WI38 (cell line): ENCODE data around the gene GDA.

ENCODE experiments used
- H3K4me3 ChIP-seq: 2 replicates; pipeline ENCODE4 v1.5.1; 2011; ENCODE audit warnings: low read depth, mild to moderate bottlenecking, control low read depth, low read length
- TF ChIP-seq, protein P1 (sequence below): IDR thresholded peaks from 2 replicates; pipeline ENCODE4 v1.5.1; 2012; ENCODE audit warnings: low read depth, mild to moderate bottlenecking, control low read depth, low read length

GDA gene

DNA sequence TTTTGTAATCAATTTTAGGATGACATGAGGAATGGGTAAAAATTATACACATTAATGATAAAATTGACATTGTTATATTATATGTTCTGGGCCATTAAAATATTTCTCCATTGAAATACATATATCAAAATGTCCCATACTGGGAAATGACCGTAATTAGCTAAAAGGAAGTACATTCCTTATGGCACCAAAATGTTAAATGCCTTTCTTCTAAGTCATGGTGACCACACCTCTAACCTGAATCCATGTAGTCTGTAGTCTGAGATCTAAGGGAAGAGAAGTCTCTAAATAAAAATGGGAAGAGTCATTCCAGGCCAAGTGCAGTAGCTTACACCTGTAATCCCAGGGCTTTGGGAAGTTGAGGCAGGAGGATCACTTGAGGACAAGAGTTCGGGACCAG, 10.0 kb upstream of the GDA start:
- H3K4me3 ChIP-seq, result no peak overlapping the region
- TF ChIP-seq, protein P1, sequence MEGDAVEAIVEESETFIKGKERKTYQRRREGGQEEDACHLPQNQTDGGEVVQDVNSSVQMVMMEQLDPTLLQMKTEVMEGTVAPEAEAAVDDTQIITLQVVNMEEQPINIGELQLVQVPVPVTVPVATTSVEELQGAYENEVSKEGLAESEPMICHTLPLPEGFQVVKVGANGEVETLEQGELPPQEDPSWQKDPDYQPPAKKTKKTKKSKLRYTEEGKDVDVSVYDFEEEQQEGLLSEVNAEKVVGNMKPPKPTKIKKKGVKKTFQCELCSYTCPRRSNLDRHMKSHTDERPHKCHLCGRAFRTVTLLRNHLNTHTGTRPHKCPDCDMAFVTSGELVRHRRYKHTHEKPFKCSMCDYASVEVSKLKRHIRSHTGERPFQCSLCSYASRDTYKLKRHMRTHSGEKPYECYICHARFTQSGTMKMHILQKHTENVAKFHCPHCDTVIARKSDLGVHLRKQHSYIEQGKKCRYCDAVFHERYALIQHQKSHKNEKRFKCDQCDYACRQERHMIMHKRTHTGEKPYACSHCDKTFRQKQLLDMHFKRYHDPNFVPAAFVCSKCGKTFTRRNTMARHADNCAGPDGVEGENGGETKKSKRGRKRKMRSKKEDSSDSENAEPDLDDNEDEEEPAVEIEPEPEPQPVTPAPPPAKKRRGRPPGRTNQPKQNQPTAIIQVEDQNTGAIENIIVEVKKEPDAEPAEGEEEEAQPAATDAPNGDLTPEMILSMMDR, result no peak

DNA sequence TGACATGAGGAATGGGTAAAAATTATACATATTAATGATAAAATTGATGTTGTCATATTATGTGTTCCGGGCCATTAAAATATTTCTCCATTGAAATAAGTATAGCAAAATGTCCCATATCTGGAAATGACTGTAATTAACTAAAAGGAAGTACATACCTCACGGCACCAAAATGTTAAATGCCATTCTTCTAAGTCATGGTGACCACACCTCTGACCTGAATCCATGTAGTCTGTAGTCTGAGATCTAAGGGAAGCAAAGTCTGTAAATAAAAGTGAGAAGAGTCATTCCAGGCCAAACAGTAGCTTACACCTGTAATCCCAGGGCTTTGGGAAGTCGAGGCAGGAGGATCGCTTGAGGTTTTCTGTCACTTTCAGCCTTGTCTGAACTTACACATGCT, 8.7 kb upstream of the GDA start:
- TF ChIP-seq, protein P1, result no peak
- no peak overlapping the region for H3K4me3 ChIP-seq

GRCh38 chr9:72141484-72141883, 7.8 kb upstream of the GDA start:
- TF ChIP-seq, protein P1, result no peak
- no peak overlapping the region for H3K4me3 ChIP-seq

DNA sequence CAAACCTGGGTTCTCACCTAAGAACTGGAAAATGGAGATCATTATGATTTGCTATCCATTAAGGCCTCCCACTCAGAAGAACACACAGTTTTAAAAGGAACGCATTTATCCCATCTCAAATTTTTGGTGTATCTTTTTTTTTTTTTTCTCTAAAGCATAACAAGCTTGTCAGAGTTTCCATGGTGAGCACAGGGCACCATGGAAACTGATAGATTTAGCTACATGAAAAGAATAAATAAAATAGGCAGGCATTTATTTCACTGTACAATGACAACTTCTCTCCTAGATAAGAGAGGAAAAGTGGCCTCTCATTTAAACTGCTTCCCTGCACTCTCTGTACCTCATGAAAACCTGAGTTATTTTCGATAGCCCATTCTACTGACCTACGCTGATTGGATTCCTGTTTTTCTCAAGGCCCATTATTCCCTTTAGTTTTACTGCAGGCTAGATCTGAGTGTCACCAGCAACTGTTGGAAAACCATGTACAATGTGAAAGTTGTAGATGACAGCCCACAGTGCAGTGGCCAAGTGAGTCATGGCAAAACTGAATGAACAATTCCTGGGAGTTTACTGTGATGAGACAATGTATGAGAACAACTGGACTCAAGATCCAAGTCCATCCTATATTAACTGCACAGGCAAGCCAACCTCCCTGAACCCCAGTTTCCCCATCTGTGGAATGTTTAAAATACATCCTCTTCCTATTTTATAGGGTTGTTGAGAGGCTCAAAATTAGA, 4.3 kb upstream of the GDA start:
- H3K4me3 ChIP-seq, result no peak overlapping the region
- TF ChIP-seq, protein P1, result no peak

DNA sequence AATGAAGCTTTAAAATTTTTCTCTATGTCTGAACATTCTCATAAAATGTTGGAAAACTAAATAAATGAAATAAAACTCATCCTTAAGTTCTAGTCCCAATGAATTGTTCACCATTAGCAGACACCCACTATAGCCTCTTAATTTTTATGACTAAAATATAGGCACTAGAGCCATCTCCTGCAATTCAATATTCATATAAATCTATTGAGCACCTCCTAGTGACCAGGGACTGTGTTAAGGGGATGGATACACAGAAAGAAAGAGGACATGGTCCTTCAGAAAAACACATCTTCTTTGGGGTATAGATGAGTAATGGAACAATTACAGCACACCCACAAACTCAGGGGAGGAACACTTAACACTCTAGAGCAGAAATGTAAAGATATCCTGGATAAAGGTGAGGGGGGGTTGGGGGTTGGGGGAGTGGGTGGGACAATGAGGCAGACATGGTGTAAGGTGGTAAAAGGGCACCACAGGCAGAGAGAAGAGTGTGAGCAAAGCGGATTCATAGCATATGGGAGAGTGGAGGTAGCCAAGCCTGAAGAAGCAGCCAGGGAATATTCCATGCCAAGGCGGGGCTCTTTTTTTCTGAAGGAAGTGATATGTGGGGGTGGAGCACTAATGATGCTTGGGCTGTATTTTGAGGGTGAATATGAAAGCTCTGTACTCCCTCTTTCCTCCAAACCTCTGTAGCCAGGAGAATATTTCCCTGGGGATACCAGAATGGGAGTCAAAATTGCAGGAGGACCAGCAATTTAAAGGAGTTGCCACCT, 3.3 kb upstream of the GDA start:
- TF ChIP-seq, protein P1, result no peak
- no peak overlapping the region for H3K4me3 ChIP-seq

- H3K4me3 ChIP-seq, result no peak overlapping the region
- TF ChIP-seq, protein P1, result no peak
These were observed 1.6 kb upstream of the GDA start for GRCh38 chr9:72147676-72148075.

- no peak overlapping the region for H3K4me3 ChIP-seq
- TF ChIP-seq, protein P1, result no peak
These were observed 887 bp downstream of the GDA start for GRCh38 chr9:72150127-72150526.
